Panc1 (cell line): Measurements from ENCODE around the gene OR2T8. TPM values are rescaled to one million over a fixed set of nuclear protein-coding genes. Genes with fewer than 3 reads are reported as not detected.

Source experiments
- ATAC-seq: fragments of 200-7000 bp; cut with Tn5 transposase; 2 replicates; pipeline ENCODE4 v1.9.1; 2020; ENCODE audit warnings: mild to moderate bottlenecking, moderate library complexity
- BruUV-seq: library from RNA; stranded (reverse); fragments of 400-500 nt; replicated peaks from 2 replicates; lab custom pipeline; 2021; lab: Mats Ljungman, UMichigan
- CTCF ChIA-PET: fragments of 300-600 bp; sonication (Branson Sonifier 250); formaldehyde crosslinking; loops from one replicate; lab custom pipeline; 2022; ENCODE audit warnings: antibody characterized with exemption; lab: Charles Lee
- POLR2A ChIA-PET: fragments of 300-600 bp; sonication (Branson Sonifier 250); formaldehyde crosslinking; loops from one replicate; lab custom pipeline; 2022; ENCODE audit warnings: antibody characterized with exemption; lab: Charles Lee
- DNase-seq: peaks from one replicate; pipeline ENCODE4 v3.0.0-alpha.2; 2010; ENCODE audit warnings: low read depth, low spot score
- H3K27ac ChIP-seq: 2 replicates; pipeline ENCODE4 v1.5.1; 2011; ENCODE audit warnings: mild to moderate bottlenecking, low read length, inconsistent platforms
- H3K27me3 ChIP-seq: fragments of 200-500 bp; sonication (Bioruptor generic); 2 replicates; pipeline ENCODE4 v1.6.0; 2014; ENCODE audit warnings: low read length, inconsistent platforms; ENCODE audit not compliant: control insufficient read depth, insufficient read depth
- H3K36me3 ChIP-seq: fragments of 200-500 bp; sonication (Bioruptor generic); 2 replicates; pipeline ENCODE4 v1.5.1; 2014; ENCODE audit warnings: inconsistent platforms, mild to moderate bottlenecking, low read length, moderate library complexity; ENCODE audit not compliant: control insufficient read depth, insufficient read depth
- H3K4me1 ChIP-seq: 2 replicates; pipeline ENCODE4 v1.5.1; 2011; ENCODE audit warnings: inconsistent platforms, mild to moderate bottlenecking, low read length, moderate library complexity; ENCODE audit not compliant: control insufficient read depth, insufficient read depth
- H3K4me3 ChIP-seq, 2 experiments: 2 replicates each; pipeline ENCODE4 v1.5.1; 2011 to 2012; ENCODE audit warnings: low read depth in 2 of 2, low read length in 2 of 2, mild to moderate bottlenecking in 2 of 2, inconsistent platforms in 1 of 2, moderate library complexity in 1 of 2
- H3K9me3 ChIP-seq: fragments of 200-500 bp; sonication (Bioruptor generic); 2 replicates; pipeline ENCODE4 v1.5.1; 2014; ENCODE audit warnings: low read depth, mild to moderate bottlenecking, inconsistent platforms, low read length, moderate library complexity; ENCODE audit not compliant: control insufficient read depth, insufficient read depth
- POLR2AphosphoS5 ChIP-seq: IDR thresholded peaks from 2 replicates; pipeline ENCODE4 v1.6.1; 2012; ENCODE audit warnings: mild to moderate bottlenecking, low read depth, low read length, moderate library complexity
- SIN3A ChIP-seq: IDR thresholded peaks from 2 replicates; pipeline ENCODE4 v1.6.1; 2012; ENCODE audit warnings: low read depth, mild to moderate bottlenecking, low read length, moderate library complexity, borderline replicate concordance; ENCODE audit not compliant: insufficient read depth
- TCF7L2 ChIP-seq: IDR thresholded peaks from 2 replicates; pipeline ENCODE4 v1.6.1; 2011; ENCODE audit warnings: mild to moderate bottlenecking, low read depth, low read length, inconsistent platforms
- in situ Hi-C: cut with HindIII; loops from 2 replicates; pipeline ENCODE4 v1.10.0; 2016; ENCODE audit warnings: low sequenced_read_pairs, low pct_unique_long_range_greater_than_20kb
- intact Hi-C: fragments of 100-400 bp; cut with micrococcal nuclease; formaldehyde crosslinking; loops from one replicate; pipeline ENCODE4 v1.10.0; 2022; ENCODE audit not compliant: unreplicated experiment
- total RNA-seq: library from RNA; stranded (reverse); gene quantifications from one replicate; pipeline ENCODE4 v1.2.1, GENCODE V29; 2021; ENCODE audit not compliant: unreplicated experiment
- TF ChIP-seq, protein P1 (sequence below): fragments of 450-650 bp; IDR thresholded peaks from 2 replicates; pipeline ENCODE4 v1.5.1; 2017; ENCODE audit warnings: mild to moderate bottlenecking
- TF ChIP-seq, protein P2 (sequence below), 2 experiments: IDR thresholded peaks; 2 replicates each; pipeline ENCODE4 v1.6.1; 2011 to 2012; ENCODE audit warnings: low read depth in 2 of 2, control low read depth in 1 of 2, low read length in 1 of 2, mild to moderate bottlenecking in 1 of 2, moderate library complexity in 1 of 2; ENCODE audit not compliant: insufficient read depth in 1 of 2

OR2T8 gene
- total RNA-seq, 1 experiment from 2014 or later, result not detected

DNA sequence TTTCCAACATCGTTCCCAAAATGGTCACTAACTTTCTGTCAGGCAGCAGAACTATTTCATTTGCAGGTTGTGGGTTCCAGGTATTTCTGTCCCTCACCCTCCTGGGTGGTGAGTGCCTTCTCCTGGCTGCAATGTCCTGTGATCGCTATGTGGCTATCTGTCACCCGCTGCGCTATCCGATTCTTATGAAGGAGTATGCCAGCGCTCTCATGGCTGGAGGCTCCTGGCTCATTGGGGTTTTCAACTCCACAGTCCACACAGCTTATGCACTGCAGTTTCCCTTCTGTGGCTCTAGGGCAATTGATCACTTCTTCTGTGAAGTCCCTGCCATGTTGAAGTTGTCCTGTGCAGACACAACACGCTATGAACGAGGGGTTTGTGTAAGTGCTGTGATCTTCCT, 13.9 kb downstream of the OR2T8 start:
- TF ChIP-seq SIN3A, result no peak
- TF ChIP-seq, protein P1, sequence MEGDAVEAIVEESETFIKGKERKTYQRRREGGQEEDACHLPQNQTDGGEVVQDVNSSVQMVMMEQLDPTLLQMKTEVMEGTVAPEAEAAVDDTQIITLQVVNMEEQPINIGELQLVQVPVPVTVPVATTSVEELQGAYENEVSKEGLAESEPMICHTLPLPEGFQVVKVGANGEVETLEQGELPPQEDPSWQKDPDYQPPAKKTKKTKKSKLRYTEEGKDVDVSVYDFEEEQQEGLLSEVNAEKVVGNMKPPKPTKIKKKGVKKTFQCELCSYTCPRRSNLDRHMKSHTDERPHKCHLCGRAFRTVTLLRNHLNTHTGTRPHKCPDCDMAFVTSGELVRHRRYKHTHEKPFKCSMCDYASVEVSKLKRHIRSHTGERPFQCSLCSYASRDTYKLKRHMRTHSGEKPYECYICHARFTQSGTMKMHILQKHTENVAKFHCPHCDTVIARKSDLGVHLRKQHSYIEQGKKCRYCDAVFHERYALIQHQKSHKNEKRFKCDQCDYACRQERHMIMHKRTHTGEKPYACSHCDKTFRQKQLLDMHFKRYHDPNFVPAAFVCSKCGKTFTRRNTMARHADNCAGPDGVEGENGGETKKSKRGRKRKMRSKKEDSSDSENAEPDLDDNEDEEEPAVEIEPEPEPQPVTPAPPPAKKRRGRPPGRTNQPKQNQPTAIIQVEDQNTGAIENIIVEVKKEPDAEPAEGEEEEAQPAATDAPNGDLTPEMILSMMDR, result no peak
- TF ChIP-seq TCF7L2, result no peak
- TF ChIP-seq, protein P2, sequence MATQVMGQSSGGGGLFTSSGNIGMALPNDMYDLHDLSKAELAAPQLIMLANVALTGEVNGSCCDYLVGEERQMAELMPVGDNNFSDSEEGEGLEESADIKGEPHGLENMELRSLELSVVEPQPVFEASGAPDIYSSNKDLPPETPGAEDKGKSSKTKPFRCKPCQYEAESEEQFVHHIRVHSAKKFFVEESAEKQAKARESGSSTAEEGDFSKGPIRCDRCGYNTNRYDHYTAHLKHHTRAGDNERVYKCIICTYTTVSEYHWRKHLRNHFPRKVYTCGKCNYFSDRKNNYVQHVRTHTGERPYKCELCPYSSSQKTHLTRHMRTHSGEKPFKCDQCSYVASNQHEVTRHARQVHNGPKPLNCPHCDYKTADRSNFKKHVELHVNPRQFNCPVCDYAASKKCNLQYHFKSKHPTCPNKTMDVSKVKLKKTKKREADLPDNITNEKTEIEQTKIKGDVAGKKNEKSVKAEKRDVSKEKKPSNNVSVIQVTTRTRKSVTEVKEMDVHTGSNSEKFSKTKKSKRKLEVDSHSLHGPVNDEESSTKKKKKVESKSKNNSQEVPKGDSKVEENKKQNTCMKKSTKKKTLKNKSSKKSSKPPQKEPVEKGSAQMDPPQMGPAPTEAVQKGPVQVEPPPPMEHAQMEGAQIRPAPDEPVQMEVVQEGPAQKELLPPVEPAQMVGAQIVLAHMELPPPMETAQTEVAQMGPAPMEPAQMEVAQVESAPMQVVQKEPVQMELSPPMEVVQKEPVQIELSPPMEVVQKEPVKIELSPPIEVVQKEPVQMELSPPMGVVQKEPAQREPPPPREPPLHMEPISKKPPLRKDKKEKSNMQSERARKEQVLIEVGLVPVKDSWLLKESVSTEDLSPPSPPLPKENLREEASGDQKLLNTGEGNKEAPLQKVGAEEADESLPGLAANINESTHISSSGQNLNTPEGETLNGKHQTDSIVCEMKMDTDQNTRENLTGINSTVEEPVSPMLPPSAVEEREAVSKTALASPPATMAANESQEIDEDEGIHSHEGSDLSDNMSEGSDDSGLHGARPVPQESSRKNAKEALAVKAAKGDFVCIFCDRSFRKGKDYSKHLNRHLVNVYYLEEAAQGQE (IDR thresholded peaks at IDR 0.05; ENCODE audit: insufficient read depth in 1 of 2, low read depth in 2 of 2, low read length in 1 of 2), result no peak
- TF ChIP-seq POLR2AphosphoS5, result no peak
- in situ Hi-C loops (no loop called here), intact Hi-C loops (no loop called here)
- no peak for DNase-seq
- Histone ChIP-seq H3K27me3 (no peaks in the 10 kb centered on the region), H3K36me3 (no peaks in the 10 kb centered on the region), H3K4me1 (no peaks in the 10 kb centered on the region), H3K4me3 (no peak overlapping the region), H3K9me3 (0 out of 2 replicates have a peak, but pooled peaks cover 3% of the 10 kb centered on the region), H3K27ac (no peak overlapping the region)
- ChIA-PET CTCF (no interaction called here), POLR2A (no interaction called here)
- ATAC-seq, result no peak
- BruUV-seq, result no TSS peak

DNA sequence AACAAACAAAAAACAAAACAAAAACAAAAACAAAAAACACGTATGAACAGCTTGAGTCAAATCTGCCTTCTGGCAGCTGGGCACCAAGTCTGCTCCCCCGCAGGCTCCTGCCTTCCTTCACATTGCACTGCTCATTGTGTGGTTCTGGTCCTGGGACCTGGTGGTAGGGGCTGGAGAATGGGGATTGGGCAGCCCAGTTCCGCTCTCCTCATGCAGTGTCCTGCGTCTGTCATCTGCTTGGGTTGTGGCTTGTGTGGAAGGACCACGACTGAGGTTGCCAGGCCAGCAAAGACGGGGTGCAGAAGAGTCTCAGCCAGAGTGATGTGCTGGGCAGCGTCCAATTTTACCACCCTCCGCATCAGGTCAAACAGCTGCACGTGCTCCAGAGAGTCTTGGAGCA, 15.7 kb downstream of the OR2T8 start:
- Histone ChIP-seq H3K9me3 (0 out of 2 replicates have a peak, but pooled peaks cover 3% of the 10 kb centered on the region), H3K27me3 (no peaks in the 10 kb centered on the region), H3K36me3 (no peaks in the 10 kb centered on the region), H3K4me3 (no peak overlapping the region), H3K4me1 (no peaks in the 10 kb centered on the region), H3K27ac (no peak overlapping the region)
- no TSS peak for BruUV-seq
- POLR2A ChIA-PET, result no interaction called here
- CTCF ChIA-PET, result no interaction called here
- DNase-seq (no peak), ATAC-seq (no peak)
- in situ Hi-C loops (no loop called here), intact Hi-C loops (no loop called here)
- TF ChIP-seq TCF7L2 (no peak), POLR2AphosphoS5 (no peak), SIN3A (no peak)
- TF ChIP-seq, protein P2 (IDR thresholded peaks at IDR 0.05; ENCODE audit: insufficient read depth in 1 of 2, low read depth in 2 of 2, low read length in 1 of 2), result no peak
- TF ChIP-seq, protein P1, result no peak
